DND-41 (cell line): ENCODE data around the gene TSPAN10.

ENCODE experiments used
- ATAC-seq: fragments of 200-7000 bp; cut with Tn5 transposase; 3 replicates; pipeline ENCODE4 v1.9.1; 2021; ENCODE audit warnings: low read depth; ENCODE audit not compliant: insufficient read depth
- DNase-seq: peaks from one replicate; pipeline ENCODE4 v3.0.0-alpha.2; 2020
- H2AFZ ChIP-seq: 2 replicates; pipeline ENCODE4 v1.6.0; 2012; ENCODE audit warnings: low read depth, low read length
- H3K27ac ChIP-seq: 2 replicates; pipeline ENCODE4 v1.5.1; 2012; ENCODE audit warnings: low read length, inconsistent platforms
- H3K27me3 ChIP-seq: fragments of 200-600 bp; sonication (generic); 2 replicates; pipeline ENCODE4 v1.6.0; 2012; ENCODE audit warnings: low read length, mild to moderate bottlenecking, inconsistent platforms; ENCODE audit not compliant: insufficient read depth, poor library complexity
- H3K36me3 ChIP-seq: 2 replicates; pipeline ENCODE4 v1.5.1; 2012; ENCODE audit warnings: low read length, inconsistent platforms; ENCODE audit not compliant: insufficient read depth
- H3K4me1 ChIP-seq: 2 replicates; pipeline ENCODE4 v1.5.1; 2012; ENCODE audit warnings: mild to moderate bottlenecking, low read length; ENCODE audit not compliant: insufficient read depth
- H3K4me2 ChIP-seq: 2 replicates; pipeline ENCODE4 v1.6.0; 2012; ENCODE audit warnings: mild to moderate bottlenecking, moderate library complexity, low read length, inconsistent platforms; ENCODE audit not compliant: insufficient read depth
- H3K4me3 ChIP-seq, 2 experiments: fragments of 200-600 bp in 1 of 2; shearing (Covaris generic) in 1 of 2; 2 replicates each; pipeline ENCODE4 v1.5.1; 2012 to 2016; ENCODE audit warnings: inconsistent platforms in 2 of 2, low read length in 2 of 2, mild to moderate bottlenecking in 2 of 2, low read depth in 1 of 2, moderate library complexity in 1 of 2
- H3K79me2 ChIP-seq: 2 replicates; pipeline ENCODE4 v1.6.0; 2012; ENCODE audit warnings: low read length, inconsistent platforms; ENCODE audit not compliant: insufficient read depth
- H3K9ac ChIP-seq: 2 replicates; pipeline ENCODE4 v1.6.0; 2012; ENCODE audit warnings: low read depth, mild to moderate bottlenecking, inconsistent platforms, low read length, moderate library complexity
- H3K9me3 ChIP-seq: 2 replicates; pipeline ENCODE4 v1.5.1; 2012; ENCODE audit warnings: low read length, moderate library complexity, mild to moderate bottlenecking, inconsistent platforms; ENCODE audit not compliant: insufficient read depth, severe bottlenecking
- H4K20me1 ChIP-seq: 2 replicates; pipeline ENCODE4 v1.6.0; 2012; ENCODE audit warnings: low read length; ENCODE audit not compliant: insufficient read depth
- CTCF ChIP-seq: IDR thresholded peaks from 2 replicates; pipeline ENCODE4 v1.5.1; 2012; ENCODE audit warnings: borderline replicate concordance, low read length, moderate library complexity, mild to moderate bottlenecking; ENCODE audit not compliant: poor library complexity, severe bottlenecking; ENCODE audit errors: extremely low read depth
- EZH2 ChIP-seq: IDR thresholded peaks from 3 replicates; pipeline ENCODE4 v1.6.1; 2012; ENCODE audit warnings: borderline replicate concordance, low read depth, mild to moderate bottlenecking, moderate library complexity, low read length, inconsistent platforms; ENCODE audit not compliant: severe bottlenecking

The TSPAN10 gene

GRCh38 chr17:81687770-81688541 lies 51.0 kb downstream of the TSPAN10 start:
- Histone ChIP-seq H3K79me2 (peaks cover 67% of the 10 kb centered on the region), H3K9me3 (no peaks in the 10 kb centered on the region), H3K9ac (no peak overlapping the region), H3K4me2 (no peak overlapping the region), H3K36me3 (peaks cover 88% of the 10 kb centered on the region), H2AFZ (no peak overlapping the region), H4K20me1 (peaks cover 75% of the 10 kb centered on the region), H3K27me3 (no peaks in the 10 kb centered on the region), H3K4me3 (no peak overlapping the region), H3K4me1 (peaks cover 29% of the 10 kb centered on the region), H3K27ac (no peak overlapping the region)
- DNase-seq: no peak
- no peak for ATAC-seq
- no peak for TF ChIP-seq EZH2
- TF ChIP-seq CTCF: no peak

- Histone ChIP-seq H3K4me3 (no peak overlapping the region), H3K27me3 (no peaks in the 10 kb centered on the region), H3K36me3 (peaks cover 89% of the 10 kb centered on the region)
These were observed 51.6 kb downstream of the TSPAN10 start for GRCh38 chr17:81688616-81689015.

GRCh38 chr17:81690066-81690465 lies 53.1 kb downstream of the TSPAN10 start:
- Histone ChIP-seq H3K27ac (no peak overlapping the region), H3K9ac (no peak overlapping the region), H2AFZ (no peak overlapping the region), H3K27me3 (no peaks in the 10 kb centered on the region), H4K20me1 (peaks cover 82% of the 10 kb centered on the region), H3K4me3 (no peak overlapping the region), H3K36me3 (peaks cover 98% of the 10 kb centered on the region), H3K9me3 (no peaks in the 10 kb centered on the region), H3K4me1 (peaks cover 20% of the 10 kb centered on the region), H3K79me2 (peaks cover 51% of the 10 kb centered on the region), H3K4me2 (no peak overlapping the region)
- no peak for ATAC-seq
- DNase-seq: no peak
- TF ChIP-seq EZH2 (no peak), CTCF (no peak)

More at GRCh38 chr17:81688616-81689015, 51.6 kb downstream of the TSPAN10 start:
- Histone ChIP-seq H3K4me1 (peaks cover 29% of the 10 kb centered on the region), H3K79me2 (peaks cover 64% of the 10 kb centered on the region), H3K9ac (no peak overlapping the region), H3K27ac (no peak overlapping the region), H4K20me1 (peaks cover 78% of the 10 kb centered on the region), H2AFZ (no peak overlapping the region), H3K4me2 (no peak overlapping the region), H3K9me3 (no peaks in the 10 kb centered on the region)
- ATAC-seq: no peak
- no peak for DNase-seq
- TF ChIP-seq CTCF (no peak), EZH2 (no peak)
